HG02678 (cell line): ENCODE results near the gene ZNF281.
A peak's percentile ranks its signal among the peaks of the same experiment; 100 is the strongest.
"Not testable (repeated sequence)": the region's sequence is repeated elsewhere in the genome, so short reads cannot be mapped to it uniquely, and the experiment has no call there.

Source experiments
- ATAC-seq: cut with Tn5 transposase; IDR thresholded peaks from one replicate; pipeline ENCODE4 v1.9.1; 2021; ENCODE audit warnings: mild to moderate bottlenecking, moderate library complexity; ENCODE audit not compliant: unreplicated experiment

Gene ZNF281

DNA sequence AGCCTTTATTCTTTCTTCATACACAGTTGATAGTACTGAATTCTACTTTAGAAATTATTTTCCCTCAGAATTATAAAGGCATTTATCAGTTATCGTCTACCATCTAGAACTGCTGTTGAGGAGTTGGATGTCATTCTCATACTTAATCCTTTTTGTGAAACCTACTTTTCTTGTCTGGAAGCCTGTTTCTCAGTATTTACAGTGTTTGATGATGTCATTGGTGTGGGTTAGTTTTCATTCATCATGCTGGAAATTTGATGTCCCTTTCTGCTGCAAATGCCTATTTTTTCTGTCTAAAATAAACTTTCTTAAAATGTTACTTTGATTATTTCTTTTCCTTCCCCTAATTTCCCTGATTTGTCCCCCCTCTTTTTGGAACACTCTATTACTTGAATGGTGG is 22.8 kb upstream of the ZNF281 start:
- no peak for ATAC-seq

GRCh38 chr1:200429221-200429751 is 19.4 kb upstream of the ZNF281 start:
- ATAC-seq: no peak

DNA sequence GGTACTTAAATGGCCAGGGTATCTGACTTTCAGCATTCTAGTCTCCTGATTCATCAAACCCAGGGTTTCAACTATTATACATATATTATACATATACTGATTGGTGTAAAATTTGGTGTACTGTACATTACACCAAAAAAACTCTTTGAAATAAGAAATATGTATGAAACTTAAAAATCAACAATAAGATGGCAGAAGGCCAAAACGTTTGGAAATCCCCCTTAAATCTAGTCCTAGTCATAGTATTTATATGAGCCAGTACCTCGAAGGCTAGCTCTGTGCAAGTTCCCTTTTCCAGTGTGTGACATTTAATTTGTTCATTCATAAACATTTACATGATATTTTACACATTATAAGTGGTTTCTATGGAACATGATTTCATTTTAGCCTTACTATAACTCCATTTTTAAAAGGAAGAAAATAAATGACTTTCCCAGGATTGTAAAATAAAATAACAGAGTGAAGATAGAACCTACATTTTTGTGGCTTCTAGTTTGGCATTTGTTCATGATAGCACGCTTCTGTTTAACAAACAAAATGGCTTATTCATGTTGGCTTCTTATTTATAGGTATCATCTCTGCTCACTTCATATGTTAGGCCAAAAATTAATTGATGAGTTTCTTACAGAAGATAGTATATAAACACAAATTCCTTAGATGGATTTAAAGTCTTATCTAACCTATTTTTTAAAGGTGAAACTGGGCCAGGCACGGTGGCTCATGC is 18.8 kb upstream of the ZNF281 start:
- ATAC-seq: no peak

DNA sequence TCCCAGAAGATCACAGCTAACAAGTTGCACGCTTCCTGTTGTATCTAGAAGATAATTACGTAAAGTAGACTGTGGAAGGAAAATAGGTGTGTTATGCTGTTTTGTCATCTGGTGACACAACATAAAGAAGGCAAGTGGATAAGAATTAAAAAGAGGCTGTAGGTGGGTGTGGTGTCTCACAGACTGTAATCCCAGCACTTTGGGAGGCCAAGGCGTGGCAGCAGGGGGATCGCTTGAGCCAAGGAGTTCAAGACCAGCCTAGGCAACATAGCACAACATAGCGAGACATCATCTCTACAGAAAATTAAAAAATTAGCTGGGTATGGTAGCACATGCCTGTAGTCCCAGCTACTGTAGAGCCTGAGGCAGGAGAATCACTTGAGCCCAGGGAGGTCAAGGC is 17.9 kb upstream of the ZNF281 start:
- no peak for ATAC-seq

GRCh38 chr1:200426196-200426595 is 16.4 kb upstream of the ZNF281 start:
- ATAC-seq: no peak

DNA sequence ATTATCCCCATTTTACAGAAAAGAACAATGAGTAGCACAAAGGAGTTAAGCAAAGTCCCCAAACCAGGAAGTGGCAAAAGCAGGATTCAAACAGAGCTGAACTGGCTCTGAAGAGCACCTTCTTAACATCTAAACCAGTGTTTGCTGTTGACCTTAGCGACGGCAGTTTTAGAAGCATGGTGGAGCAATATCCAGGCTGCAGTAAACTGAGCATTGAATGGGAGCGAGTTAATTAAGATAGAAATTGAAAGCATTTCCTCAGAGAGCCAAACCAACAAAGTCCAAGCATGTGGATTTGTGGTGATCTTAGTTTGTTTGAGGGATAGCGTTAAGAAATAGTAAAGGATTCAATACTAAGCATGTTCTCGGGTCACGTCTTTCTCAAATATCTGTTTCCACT is 13.4 kb upstream of the ZNF281 start:
- ATAC-seq: no peak

DNA sequence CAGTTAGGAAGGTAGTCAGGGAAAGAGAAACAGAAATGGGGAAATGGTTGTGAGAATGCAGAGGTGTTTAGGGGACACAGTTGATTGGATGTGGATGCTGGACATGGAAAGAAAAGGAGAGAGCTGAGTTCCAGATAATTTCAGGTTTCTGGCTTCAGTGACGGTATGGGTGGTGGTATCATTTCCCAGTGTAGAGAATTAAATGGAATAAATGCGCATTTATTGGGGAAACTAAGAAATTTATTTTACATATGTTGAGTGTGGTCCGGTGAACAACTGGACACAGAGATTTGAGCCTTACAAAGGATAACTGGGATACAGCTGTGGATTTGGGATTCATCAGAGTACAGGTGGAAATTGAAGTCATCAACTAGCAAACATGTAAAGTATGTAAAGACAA is 12.4 kb upstream of the ZNF281 start:
- no peak for ATAC-seq

DNA sequence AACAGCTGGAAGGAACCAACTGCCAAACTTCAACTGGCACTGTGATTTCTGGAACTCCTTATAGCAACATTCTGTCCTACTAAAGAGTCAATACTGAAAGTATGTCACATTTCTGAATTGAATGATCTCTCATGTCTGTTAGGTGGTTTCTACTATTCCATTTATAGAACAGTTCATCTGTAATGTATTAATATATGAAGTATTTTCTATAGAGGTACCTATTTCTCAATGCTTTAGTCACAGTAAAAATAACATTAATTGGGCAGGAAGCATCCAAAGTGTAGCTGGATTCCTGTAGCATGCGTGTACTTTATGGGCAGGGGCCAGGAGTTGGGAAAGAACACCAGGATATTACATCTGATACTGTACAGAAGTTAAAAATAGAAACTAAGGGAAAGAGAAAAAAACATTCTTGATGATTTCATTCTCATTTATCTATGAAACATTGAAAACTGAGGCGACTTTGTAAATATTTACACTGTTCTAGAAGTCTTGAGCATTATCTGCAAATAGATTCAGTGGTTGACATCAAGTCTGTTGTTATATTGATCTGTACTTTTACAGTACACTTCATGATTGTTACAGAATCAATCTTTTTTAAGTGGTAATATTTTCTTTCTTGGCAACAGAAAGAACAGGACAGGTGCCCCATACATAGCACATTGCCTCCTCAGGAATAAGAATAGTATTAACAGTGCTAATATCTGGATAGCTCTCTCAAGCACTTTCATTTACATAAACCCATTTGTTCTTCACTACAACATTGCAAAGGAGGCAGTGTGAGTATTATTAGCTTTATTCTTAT is 6.2 kb upstream of the ZNF281 start:
- peak; percentile 86 for ATAC-seq

DNA sequence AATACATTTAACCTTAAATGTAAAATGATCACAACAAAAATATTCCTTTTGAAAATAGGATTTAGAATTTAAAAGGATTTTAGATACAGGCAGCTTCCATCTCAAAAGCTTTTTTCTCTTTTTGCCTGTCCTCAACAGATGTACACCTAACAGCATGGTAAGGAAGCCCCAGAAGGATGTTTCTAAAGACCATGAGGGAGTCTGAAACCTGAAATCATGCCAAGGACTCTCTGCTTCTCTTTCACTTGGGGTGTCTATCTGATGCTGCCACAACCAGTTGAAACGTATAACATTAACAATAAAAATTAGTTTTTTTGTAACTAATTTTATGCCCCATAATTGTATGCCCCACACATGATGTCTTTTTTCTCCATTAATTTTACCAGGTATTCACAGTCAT is 5.4 kb upstream of the ZNF281 start:
- ATAC-seq: peak; percentile 68

- ATAC-seq: no peak
These were observed 4.8 kb upstream of the ZNF281 start for GRCh38 chr1:200414657-200415056.

- ATAC-seq: not testable (repeated sequence)
These were observed 3.9 kb upstream of the ZNF281 start for GRCh38 chr1:200413766-200414165.

DNA sequence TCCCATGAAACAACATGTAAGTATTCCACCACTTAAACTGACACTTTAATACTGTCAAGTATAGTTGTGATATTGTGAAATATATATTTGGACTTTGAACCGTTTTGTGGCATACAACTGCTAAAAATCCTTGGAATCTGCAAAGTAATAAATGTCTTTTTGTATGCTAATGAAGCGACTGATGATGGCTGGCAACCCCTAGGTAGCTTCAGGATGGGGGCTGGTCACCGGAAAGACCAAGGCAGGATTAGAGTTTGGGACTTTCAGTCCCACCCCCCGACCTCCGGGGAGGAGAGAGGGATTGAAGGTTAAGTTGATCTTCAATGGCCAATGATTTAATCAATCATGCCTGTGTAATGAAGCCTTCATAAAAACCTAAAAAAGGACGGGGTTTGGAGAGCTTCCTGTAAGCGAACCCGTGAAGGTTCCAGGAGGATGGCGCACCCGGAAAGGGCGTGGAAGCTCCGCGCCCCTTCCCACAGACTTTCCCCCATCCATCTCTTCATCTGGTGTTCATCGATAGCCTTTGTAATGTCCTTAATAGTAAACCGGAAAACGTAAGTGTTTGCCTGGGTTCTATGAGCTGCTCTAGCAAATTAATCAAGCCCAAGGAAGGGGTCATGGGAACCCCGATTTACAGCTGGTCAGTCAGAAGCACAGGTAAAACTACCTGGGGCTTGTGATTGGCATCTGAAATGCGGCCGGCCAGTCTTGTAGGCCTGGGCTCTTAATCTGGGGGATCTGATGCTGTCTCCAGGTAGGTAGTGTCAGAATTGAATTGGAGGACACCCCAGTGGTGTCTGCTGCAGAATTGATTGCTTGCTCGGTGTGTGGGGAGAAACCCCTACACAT is 1.8 kb upstream of the ZNF281 start:
- ATAC-seq: no peak

GRCh38 chr1:200410566-200410878 is 686 bp upstream of the ZNF281 start:
- peak; percentile 14 for ATAC-seq

DNA sequence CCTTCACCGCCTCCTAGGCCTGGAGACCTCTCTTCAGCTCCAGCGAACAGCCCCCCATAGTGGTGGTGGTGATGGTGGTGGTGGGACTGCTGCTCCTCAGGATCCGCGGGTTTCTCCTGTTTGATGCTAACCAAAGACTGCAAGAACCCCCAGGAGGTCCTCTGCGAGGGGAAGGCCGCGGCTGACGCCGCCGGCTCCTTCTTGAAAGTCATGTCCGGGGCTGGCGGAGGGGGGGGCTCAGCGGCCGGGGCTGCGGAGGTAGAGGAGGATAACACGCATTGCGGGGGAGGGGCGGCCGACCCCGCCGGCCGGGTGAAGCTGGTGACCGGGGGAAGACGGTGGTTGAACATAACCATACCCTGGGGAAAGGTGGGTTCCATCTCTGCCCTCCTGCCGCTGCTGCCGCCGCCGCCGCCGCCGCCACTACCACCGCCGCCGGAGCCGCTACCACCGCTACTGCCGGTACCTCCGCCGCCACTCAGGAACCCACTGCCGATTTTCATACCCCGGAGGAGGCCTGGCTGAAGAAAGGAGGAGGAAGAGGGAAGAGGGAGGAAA is 554 bp downstream of the ZNF281 start:
- ATAC-seq: peak; percentile 25

- no peak for ATAC-seq
These were observed 3.6 kb downstream of the ZNF281 start for GRCh38 chr1:200406161-200406797.

DNA sequence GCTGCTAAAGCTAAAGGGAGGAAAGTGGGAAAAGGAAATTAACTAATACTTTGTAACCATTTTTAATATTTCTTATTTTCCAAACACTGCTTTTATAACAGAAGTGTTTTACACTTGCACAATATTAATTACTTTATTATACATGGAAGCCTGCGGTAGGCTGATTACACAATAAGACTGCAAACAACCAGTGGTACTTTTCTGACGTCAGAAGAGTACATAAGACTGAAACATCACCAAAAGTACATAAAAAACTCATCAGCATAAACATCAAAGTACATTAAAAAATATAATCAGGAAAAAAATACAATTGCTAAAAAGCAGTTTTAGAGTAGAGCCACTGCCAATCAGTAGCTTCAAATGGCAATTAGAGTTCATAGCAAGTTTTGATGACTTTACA is 4.6 kb downstream of the ZNF281 start:
- ATAC-seq: no peak

DNA sequence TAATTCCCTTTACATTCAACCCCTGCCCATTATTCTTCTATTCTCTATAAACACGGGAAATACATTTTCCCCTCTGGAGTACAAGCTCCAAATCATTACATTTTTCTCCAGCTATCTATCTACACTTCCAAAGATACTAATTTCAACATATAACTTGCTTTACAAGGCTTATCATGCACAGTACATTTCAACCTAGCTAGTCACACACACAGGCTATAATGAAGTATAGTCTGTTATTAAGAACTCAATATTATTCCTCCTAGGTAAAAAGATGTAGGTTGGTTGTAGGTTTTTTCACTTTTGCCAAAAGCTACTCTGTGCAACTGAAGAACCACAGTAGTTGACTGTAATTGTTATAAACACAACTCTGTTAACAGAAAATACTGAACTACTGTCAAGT is 8.1 kb downstream of the ZNF281 start:
- no peak for ATAC-seq

DNA sequence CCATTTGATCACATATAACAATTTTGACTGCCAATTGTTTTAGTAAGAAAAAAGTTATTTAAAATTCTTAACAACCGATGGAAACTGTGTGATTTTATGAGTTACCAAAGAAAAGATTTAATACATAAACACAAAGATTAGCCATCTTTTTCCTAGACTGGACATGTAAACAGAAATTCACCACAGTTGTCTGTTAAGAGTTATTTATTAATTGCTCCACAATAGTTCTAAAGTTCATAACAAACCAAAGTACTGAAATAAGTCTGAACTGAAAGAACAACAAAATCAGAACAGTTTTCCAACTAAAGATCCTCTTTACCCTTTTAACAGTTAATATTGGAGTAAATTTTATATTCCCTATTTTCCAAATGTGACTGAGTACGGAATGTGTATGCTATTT is 8.6 kb downstream of the ZNF281 start:
- ATAC-seq: no peak

DNA sequence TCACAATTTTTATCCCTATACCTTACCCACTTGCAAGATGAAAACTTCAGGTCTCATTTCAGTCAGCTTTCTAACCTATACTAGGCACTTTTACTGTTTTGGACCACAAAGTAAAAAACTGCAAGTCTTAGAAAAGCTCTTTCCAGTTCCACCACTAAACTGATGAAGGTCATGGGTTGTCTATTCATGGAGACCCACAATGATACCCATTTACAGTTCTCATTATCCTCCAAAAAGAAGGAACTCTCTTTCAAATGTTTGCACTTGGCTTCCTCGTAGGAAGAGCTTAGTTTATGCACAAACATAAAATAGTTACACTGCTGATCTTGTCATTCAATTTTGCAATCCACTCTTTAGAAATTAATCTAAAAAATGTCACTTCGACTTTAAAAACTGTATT is 9.3 kb downstream of the ZNF281 start:
- ATAC-seq: no peak

GRCh38 chr1:200399860-200400259 is 10.0 kb downstream of the ZNF281 start:
- ATAC-seq: no peak

GRCh38 chr1:200398373-200398772 is 11.5 kb downstream of the ZNF281 start:
- ATAC-seq: no peak
